GM19372 (cell line): ENCODE measurements around the gene NDUFV2.

Source experiments
- ATAC-seq: cut with Tn5 transposase; IDR thresholded peaks from one replicate; pipeline ENCODE4 v1.9.1; 2021; ENCODE audit warnings: mild to moderate bottlenecking, low read depth, moderate library complexity; ENCODE audit not compliant: unreplicated experiment

The NDUFV2 gene

DNA sequence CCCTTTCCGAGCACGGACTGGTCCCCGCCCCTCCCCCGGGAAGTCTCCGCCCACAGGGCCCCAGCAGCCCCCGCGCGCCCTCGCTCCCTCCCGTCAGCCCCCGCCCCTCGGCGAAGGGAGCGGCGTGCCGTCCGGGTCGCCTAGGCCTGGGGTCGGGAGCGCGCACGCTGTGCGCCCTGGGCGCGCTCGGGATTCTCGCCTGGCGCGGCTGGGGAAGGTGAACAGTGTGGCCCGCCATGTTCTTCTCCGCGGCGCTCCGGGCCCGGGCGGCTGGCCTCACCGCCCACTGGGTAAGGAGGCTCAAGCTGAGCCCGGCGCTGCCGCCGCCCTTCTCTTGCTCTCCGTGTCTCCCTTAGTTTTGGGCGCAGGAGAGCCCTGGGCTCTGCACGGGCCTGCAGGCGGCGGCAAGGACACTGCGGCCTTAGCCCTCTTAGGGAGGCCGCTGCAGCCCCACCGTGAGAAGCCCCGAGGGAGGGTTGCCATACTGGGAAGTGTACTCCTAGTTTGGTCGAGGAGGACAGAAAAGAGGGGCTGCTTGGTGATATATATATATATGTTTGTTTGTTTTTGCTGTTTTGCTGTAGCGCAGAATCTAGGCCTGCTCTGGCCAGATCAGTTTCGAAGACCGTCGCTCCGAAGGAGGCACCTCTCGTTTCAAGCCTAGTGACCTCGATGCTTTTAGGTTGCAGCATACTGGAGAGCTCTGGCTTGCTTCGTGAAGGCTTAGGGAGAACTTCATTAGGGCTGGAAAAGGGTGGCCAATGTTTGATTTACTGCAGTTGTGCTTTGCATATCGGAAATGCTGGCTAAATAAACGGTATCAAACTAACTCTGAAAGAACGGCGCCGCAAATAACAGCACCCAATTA is at the start of gene NDUFV2:
Gene NDUFV2 (plus strand): TSS at position 192 of the 868 bp plus-strand sequence. CDS start 45 bp downstream, at position 237.
- ATAC-seq: peak; percentile 94

DNA sequence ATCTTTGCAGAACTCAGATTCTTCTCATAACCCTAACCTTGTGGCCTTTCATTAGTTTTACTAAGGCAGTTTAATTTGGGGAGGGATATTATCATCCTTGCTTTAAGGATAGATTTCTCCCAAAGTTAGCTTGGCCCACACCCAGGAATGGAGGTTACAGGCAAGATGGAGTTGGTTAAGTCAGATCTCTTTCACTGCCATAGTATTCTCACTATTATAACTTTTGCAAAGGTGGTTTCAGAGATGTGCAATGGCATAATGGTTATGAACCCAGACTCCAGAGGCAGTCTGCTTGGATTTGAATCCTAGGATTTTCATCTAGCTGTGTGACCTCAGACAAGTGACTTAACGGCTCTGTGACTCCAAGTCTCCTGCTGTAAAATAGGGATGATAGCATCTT is 48.7 kb upstream of the NDUFV2 start:
- ATAC-seq: no peak

GRCh38 chr18:9055185-9055584 is 47.3 kb upstream of the NDUFV2 start:
- ATAC-seq: no peak

DNA sequence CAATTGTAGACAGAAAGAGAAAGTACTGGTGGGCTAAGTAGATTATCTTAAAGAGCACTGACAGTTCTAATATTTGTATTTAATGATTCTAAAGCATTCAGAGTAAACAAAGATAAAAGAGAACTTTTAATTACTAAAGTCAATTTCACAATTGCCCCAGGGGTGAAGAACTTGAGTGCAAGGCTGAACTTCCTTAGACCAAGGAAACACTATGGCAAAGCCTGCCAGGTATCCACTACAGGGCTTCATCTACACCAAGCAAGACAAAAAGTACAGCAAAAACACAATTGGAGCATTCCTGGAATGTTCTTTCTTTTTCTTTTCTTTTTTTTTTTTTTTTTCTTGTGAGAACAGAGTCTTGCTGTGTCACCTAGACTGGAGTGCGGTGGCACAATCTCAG is 46.9 kb upstream of the NDUFV2 start:
- ATAC-seq: no peak

DNA sequence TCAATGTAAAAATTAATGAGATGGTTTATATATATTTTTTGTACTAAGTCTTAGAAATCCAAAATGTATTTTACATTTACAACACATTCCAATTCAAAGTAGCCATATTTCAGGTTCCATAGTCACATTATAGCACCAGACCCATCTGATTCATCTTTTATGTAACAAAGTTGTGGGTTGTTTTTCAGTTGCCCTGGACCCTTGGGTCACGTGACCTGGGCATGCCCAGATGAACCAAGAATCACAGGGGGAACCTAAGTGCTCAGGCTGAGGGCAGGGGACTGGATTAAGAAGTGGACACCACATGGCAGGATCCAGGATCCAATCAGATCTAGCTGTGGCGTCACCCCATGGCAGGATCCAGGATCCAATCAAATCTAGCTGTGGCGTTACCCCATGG is 44.9 kb upstream of the NDUFV2 start:
- ATAC-seq: no peak

DNA sequence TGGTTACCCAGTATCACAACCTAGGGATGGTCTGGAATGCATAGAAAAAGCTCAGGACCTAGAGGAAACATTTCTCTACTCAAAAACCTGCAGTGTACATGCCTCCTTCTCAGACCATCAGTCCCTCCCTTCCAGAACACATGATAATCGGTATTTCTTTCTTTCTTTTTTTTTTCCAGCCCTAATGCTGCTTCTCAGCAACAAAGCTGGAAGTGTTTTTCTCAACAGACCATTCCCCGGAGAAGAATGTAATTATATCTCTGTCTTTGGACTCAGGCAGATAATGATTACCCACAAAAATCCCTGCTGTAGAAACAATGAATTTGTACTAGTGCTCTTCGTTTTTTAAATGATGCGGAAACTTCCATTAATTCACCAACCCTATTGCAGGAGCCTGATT is 44.1 kb upstream of the NDUFV2 start:
- no peak for ATAC-seq

GRCh38 chr18:9062418-9062751 is 40.1 kb upstream of the NDUFV2 start:
- no peak for ATAC-seq

DNA sequence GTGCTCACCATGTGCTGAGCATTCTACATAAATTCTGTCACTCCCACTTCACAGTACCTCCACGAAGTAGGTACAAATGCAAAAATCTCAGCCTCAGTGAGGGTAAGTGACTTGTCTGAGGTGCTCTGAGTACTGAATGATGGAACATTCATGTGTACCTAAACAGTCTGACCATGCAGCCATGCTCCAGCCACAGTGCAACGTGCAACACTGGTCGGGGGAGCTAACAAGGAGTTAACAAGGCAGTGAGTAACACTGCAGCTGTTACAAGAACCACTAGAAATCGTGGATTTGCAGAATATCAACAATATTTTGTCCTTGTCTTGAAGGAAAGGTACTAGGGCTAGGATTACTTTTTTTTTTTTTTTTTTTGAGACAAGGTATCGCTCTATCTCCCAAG is 36.6 kb upstream of the NDUFV2 start:
- ATAC-seq: no peak

- peak; percentile 34 for ATAC-seq
Observed at GRCh38 chr18:9066358-9066757, 36.1 kb upstream of the NDUFV2 start.

DNA sequence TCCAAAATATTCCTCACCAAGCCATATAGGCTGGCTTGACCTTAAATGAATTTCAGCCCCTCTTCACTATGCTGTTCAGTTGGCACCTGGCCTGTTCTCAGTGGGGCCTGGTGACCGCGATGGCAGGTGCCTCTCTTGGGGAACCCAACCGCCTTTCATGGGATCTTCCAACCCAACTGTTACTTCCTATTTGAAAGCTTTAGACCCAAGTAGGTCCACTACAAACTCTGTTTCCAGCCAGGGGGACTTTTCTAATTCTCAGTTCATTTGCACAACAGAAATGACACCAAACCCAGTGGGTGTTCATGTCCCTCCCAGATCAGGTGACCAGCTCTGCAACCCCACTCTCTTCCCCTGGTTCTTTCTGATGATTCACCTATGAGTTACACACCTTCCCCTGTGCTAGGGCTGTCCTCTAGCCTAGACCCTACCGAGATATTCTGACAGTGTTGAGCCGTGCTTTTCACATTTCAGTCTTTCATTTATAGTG is 35.6 kb upstream of the NDUFV2 start:
- peak; percentile 60 for ATAC-seq

- no peak for ATAC-seq
Observed at GRCh38 chr18:9067823-9068222, 34.7 kb upstream of the NDUFV2 start.

GRCh38 chr18:9068346-9068745 is 34.2 kb upstream of the NDUFV2 start:
- no peak for ATAC-seq

DNA sequence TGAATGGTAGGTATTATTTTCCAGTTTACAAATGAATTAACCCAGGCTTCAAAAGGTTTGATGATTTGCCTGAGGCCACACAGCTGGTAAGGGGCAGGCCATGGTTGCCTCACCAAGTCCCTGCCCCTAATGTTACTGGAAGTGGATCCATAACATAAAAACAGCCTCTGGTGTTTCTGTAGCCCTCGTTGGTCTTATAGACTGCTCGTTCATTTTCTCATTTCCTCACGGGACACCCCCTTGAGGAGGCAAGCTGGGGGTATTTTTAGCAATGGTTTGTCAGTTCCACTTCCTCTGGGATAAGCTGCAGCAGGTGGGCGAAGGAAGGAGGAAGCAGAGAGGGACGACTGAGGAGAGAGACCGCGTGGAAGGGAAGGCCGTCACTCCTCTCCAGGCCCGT is 32.9 kb upstream of the NDUFV2 start:
- ATAC-seq: no peak

GRCh38 chr18:9070212-9070611 is 32.3 kb upstream of the NDUFV2 start:
- ATAC-seq: no peak

- ATAC-seq: no peak
Observed at GRCh38 chr18:9079818-9080528, 22.5 kb upstream of the NDUFV2 start.

DNA sequence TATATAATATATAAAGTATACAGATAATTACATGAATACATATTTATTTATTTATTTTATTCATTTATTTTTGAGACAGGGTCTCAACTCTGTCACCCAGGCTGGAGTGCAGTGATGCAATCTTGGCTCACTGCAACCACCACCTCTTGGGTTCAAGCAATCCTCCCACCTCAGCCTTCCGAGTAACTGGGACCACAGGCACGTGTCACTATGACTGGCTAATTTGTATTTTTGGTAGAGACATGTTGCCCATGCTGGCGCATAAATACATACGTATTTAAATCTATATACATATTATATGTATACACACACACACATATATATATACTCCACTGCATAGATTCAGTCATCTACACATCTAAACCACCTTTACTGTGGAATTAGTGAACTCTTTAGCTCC is 20.6 kb upstream of the NDUFV2 start:
- no peak for ATAC-seq

GRCh38 chr18:9082711-9083510 is 19.6 kb upstream of the NDUFV2 start:
- ATAC-seq: peak; percentile 84

GRCh38 chr18:9086015-9086414 is 16.5 kb upstream of the NDUFV2 start:
- ATAC-seq: no peak

GRCh38 chr18:9086624-9087023 is 15.9 kb upstream of the NDUFV2 start:
- no peak for ATAC-seq

GRCh38 chr18:9087144-9087543 is 15.4 kb upstream of the NDUFV2 start:
- no peak for ATAC-seq

DNA sequence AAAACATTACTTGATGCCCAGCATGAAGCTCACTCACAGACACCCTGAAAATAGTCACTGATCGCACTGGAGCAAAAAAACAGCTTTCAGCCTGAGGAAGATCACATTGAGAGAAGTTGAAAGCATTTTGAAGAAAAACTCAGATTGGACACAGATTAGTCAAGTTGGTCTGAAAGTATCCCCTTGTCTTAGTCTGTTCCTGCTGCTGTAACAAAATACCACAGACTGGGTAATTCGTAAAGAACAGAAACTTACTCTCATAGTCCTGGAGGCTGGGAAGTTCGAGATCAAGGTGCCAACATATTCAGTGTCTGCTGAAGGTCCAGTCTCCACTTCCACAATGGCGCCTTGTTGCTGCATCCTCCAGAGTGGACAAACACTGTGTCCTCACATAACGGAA is 14.2 kb upstream of the NDUFV2 start:
- no peak for ATAC-seq
